Measurements from ENCODE around the gene PSMB1. TPM values are rescaled to one million over a fixed set of nuclear protein-coding genes. Genes with fewer than 3 reads are reported as not detected.
"Not testable (repeated sequence)": the region's sequence is repeated elsewhere in the genome, so short reads cannot be mapped to it uniquely, and the experiment has no call there.

The PSMB1 gene
- total RNA-seq, 6 experiments from 2014 or later = 227 to 265 (median 252) TPM

DNA sequence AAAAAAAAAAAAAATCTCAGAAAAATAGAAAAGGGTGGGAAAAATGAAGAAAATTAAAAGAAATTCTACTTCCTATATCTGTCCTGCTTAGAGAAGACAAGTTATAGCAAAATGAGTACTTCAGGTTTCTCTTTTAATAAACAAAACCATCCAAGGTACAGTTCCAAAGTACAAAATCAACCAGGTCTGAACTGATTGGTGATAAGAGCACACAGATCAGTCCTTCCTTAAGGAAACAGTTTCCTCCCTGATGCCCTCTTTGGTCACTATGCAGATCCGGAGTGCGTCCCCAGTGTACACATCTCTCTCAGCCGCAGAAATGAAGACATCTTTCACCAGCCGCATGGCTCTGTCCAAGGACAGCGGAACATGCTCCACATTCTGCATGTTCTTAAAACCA is 18.1 kb downstream of the PSMB1 start:
- Mint-ChIP-seq H3K9me3 (no peaks in the 10 kb centered on the region), H3K4me1 (ENCODE audit: low read depth) (peaks cover 24% of the 10 kb centered on the region), H3K27me3 (ENCODE audit: insufficient read depth) (peaks cover 3% of the 10 kb centered on the region), H3K36me3 (ENCODE audit: low read depth) (peaks cover 36% of the 10 kb centered on the region), H3K4me3 (no peak overlapping the region), H3K27ac (no peak overlapping the region)
- DNase-seq = no peak
- TF ChIP-seq, protein P1, sequence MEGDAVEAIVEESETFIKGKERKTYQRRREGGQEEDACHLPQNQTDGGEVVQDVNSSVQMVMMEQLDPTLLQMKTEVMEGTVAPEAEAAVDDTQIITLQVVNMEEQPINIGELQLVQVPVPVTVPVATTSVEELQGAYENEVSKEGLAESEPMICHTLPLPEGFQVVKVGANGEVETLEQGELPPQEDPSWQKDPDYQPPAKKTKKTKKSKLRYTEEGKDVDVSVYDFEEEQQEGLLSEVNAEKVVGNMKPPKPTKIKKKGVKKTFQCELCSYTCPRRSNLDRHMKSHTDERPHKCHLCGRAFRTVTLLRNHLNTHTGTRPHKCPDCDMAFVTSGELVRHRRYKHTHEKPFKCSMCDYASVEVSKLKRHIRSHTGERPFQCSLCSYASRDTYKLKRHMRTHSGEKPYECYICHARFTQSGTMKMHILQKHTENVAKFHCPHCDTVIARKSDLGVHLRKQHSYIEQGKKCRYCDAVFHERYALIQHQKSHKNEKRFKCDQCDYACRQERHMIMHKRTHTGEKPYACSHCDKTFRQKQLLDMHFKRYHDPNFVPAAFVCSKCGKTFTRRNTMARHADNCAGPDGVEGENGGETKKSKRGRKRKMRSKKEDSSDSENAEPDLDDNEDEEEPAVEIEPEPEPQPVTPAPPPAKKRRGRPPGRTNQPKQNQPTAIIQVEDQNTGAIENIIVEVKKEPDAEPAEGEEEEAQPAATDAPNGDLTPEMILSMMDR (IDR thresholded peaks at IDR 0.05) = no peak

DNA sequence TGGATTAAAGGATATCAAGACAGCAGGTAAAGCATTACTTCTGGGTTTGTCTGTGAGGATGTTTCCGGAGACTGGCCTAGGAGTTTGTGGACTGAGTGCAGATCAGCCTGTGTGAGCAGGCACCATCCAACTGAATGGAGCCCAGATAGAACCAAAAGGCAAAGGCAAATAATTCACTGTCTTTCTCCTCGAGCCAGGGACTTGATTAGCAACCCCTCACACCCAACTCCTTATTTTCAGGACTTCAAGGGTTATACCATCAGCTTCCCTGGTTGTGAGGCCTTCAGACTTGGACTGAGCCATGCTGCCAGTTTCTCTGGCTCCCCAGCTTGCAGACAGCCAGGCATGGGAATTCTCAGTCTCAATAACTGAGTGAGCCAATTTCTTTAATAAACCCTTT is 19.3 kb downstream of the PSMB1 start:
- H3K27me3 Mint-ChIP-seq (ENCODE audit: insufficient read depth) = peaks cover 2% of the 10 kb centered on the region
- H3K9me3 Mint-ChIP-seq = no peaks in the 10 kb centered on the region
- H3K36me3 Mint-ChIP-seq (ENCODE audit: low read depth) = peaks cover 36% of the 10 kb centered on the region
- no peak for DNase-seq
- no peak overlapping the region; the same call in 1 of the 2 replicates for H3K27ac Mint-ChIP-seq
- TF ChIP-seq, protein P1 (IDR thresholded peaks at IDR 0.05) = no peak
- peaks cover 28% of the 10 kb centered on the region for H3K4me1 Mint-ChIP-seq (ENCODE audit: low read depth)
- no peak overlapping the region for H3K4me3 Mint-ChIP-seq

DNA sequence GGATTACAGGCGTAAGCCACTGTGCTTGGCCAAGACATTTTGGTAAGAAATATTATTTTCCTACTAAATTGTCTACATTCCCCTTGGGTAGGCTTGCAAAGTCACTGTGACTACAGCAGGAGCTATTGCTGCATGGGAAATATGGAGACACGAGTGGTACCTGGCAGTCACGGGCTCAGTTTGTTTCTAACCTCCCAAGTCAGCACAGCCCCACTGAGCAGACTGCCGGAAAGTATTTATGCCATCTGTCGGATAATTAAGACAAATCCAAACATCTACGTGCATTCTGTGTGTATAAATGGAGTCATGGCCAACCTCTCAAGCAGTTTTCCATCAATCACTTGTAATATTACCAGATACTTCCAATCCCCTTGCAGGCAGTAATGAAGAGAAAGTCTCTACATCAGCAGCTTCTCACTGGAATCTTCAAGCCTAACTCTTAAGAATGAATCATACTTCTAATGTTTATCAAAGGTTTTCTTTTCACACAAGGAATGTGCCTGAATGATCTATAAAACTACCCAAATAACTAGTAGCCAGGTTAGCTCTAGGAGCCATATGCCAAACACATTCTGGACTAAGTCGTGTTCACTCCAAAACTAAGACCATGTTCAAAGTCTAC is 20.1 kb downstream of the PSMB1 start:
- DNase-seq = no peak
- Mint-ChIP-seq H3K4me1 (ENCODE audit: low read depth) (peaks cover 28% of the 10 kb centered on the region), H3K27ac (peak overlapping the region; percentile 9; the same call in 1 of the 2 replicates), H3K9me3 (no peaks in the 10 kb centered on the region), H3K4me3 (no peak overlapping the region), H3K36me3 (ENCODE audit: low read depth) (peaks cover 36% of the 10 kb centered on the region), H3K27me3 (ENCODE audit: insufficient read depth) (peaks cover 2% of the 10 kb centered on the region)
- TF ChIP-seq, protein P1 (IDR thresholded peaks at IDR 0.05) = no peak

DNA sequence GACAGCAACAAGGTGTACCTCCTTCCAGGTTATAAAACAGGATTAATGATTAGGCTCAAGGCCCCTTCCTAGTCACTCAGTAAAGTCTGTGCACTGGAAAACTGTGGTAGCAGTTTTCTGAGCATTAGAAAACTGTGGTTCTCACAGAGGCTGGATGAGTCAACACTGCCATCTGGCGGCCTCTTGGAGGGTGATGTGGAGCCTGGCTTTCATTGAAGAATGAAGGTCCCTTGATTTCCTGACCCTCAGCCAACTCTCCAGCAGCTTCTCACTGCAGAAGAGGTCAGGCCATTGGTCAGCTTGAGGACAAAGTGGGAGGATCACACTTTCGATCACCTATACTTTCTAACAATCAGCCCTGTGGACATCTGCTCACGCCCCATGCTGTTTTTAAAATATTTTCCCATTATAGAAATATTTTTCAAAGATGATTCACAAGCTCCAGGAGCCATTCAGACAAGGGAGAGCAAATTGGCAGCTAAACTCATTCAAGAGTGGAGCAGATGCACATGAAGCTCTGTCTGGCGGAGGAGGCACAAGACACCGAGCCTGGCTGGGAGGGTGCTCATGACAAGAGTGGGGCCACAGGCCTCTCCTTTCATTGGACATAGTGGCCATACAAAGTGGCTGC is 23.2 kb downstream of the PSMB1 start:
- no peaks in the 10 kb centered on the region; the same call in 1 of the 2 replicates for H3K27me3 Mint-ChIP-seq (ENCODE audit: insufficient read depth)
- H3K4me3 Mint-ChIP-seq = no peak overlapping the region; the same call in 1 of the 2 replicates
- TF ChIP-seq, protein P1 (IDR thresholded peaks at IDR 0.05) = peak; percentile 92
- peak; percentile 58 for DNase-seq
- peaks cover 13% of the 10 kb centered on the region for H3K36me3 Mint-ChIP-seq (ENCODE audit: low read depth)
- no peaks in the 10 kb centered on the region for H3K9me3 Mint-ChIP-seq
- H3K27ac Mint-ChIP-seq = peak overlapping the region; percentile 44; the same call in 1 of the 2 replicates
- H3K4me1 Mint-ChIP-seq (ENCODE audit: low read depth) = peaks cover 28% of the 10 kb centered on the region

DNA sequence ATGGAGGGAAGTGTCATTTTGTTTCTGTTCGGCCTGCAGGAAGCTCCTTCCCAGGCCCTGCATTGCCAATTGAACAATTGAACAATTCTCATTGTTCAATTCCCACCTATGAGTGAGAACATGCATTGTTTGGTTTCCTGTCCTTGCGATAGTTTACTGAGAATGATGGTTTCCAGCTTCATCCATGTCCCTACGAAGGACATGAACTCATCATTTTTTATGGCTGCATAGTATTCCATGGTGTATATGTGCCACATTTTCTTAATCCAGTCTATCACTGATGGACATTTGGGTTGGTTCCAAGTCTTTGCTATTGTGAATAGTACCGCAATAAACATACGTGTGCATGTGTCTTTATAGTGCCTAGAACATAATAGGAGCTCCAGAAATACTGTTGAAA is 25.1 kb downstream of the PSMB1 start:
- H3K4me1 Mint-ChIP-seq (ENCODE audit: low read depth) = peaks cover 19% of the 10 kb centered on the region
- not testable (repeated sequence) for H3K4me3 Mint-ChIP-seq; H3K27ac Mint-ChIP-seq; DNase-seq; H3K27me3 Mint-ChIP-seq (ENCODE audit: insufficient read depth); H3K36me3 Mint-ChIP-seq (ENCODE audit: low read depth); H3K9me3 Mint-ChIP-seq

DNA sequence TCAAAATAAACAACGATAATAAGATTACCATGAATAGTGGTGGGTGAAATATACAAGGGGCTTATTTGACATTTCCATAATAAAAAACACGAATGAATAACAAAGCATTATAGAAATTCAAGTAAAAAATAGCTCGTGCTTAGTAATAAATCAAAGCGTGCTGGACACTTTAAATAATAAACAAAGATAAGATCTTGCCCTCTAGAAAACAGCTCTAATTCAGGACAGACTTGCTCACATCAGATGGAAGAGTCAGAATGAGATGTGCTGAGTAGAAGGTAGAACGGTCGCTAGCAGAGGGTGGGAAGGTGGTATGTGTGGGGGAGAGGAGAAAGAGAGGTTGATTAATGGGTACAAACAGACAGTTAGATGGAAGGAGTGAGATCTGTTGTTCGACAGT is 27.3 kb downstream of the PSMB1 start:
- Mint-ChIP-seq H3K4me1 (ENCODE audit: low read depth) (peaks cover 11% of the 10 kb centered on the region), H3K27ac (no peak overlapping the region), H3K9me3 (no peaks in the 10 kb centered on the region), H3K27me3 (ENCODE audit: insufficient read depth) (no peaks in the 10 kb centered on the region; the same call in 1 of the 2 replicates), H3K36me3 (ENCODE audit: low read depth) (no peaks in the 10 kb centered on the region), H3K4me3 (no peak overlapping the region)
- TF ChIP-seq, protein P1 (IDR thresholded peaks at IDR 0.05) = no peak
- no peak for DNase-seq
